Activated T-helper 9 cell treated with anti-CD3 and anti-CD28 coated beads, Interleukin-2, amount 50 U/mL, for 16 hours (primary cell): Measurements from ENCODE around the gene ATP1B1.
"Not testable (repeated sequence)": the region's sequence is repeated elsewhere in the genome, so short reads cannot be mapped to it uniquely, and the experiment has no call there.

Source experiments
- DNase-seq: peaks from one replicate; pipeline ENCODE4 v3.0.0-alpha.2; 2020; ENCODE audit warnings: low read depth

The ATP1B1 gene

GRCh38 chr1:169142129-169142528 is 35.6 kb downstream of the ATP1B1 start:
- no peak for DNase-seq

DNA sequence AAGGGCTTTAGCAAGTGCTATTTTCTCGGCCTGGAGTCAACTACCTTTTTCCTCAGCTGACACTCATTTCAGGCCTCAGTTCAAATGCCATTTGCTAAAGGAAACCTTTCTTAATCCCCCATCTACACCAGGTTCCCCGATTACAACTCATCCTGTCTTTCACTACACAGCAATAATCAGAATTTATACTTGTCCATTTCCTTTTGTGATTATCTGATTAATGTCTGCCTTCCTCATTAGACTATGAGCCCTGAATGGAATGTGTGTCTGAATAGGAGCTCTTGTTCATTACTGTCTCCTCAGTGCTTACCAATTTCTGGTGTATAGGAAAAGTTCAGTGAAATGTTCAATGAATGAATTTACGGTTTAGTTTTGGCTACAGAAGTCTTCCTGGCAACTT is 36.9 kb downstream of the ATP1B1 start:
- no peak for DNase-seq

- DNase-seq: no peak
Observed at GRCh38 chr1:169143984-169144383, 37.5 kb downstream of the ATP1B1 start.

- no peak for DNase-seq
Observed at GRCh38 chr1:169144941-169145626, 38.6 kb downstream of the ATP1B1 start.

- no peak for DNase-seq
Observed at GRCh38 chr1:169146576-169147214, 40.2 kb downstream of the ATP1B1 start.

- DNase-seq: no peak
Observed at GRCh38 chr1:169148472-169149252, 42.2 kb downstream of the ATP1B1 start.

DNA sequence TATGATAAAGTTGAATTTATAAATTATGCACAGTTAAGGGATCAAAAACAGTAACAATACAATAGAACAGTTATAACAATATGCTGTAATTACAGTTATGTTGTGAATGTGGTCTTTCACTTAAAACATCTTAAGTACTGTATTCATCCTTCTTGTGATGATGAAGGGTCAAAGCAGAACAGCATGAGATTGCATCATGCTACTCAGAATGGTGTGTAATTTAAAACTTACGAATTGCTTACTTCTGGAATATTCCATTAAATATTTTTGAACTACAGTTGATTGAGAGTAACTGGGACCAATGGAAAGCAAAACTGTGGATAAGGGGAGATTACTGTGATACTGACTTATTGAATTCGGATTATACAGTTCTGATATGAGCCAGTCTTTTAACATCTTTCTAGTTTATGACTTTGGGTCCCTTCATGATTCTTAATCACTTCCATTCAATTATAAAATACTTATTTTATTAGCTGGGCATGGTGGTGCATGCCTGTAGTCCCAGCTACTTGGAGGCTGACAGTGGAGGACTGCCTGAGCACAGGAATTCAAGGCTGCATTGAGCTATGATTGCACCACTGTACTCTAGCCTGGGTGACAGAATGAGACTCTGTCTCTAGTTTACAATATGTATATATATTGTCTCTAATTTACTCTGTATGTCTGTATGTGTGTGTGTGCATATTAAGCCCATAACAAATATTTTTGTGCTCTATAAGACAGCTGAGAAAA is 43.2 kb downstream of the ATP1B1 start:
- DNase-seq: no peak

DNA sequence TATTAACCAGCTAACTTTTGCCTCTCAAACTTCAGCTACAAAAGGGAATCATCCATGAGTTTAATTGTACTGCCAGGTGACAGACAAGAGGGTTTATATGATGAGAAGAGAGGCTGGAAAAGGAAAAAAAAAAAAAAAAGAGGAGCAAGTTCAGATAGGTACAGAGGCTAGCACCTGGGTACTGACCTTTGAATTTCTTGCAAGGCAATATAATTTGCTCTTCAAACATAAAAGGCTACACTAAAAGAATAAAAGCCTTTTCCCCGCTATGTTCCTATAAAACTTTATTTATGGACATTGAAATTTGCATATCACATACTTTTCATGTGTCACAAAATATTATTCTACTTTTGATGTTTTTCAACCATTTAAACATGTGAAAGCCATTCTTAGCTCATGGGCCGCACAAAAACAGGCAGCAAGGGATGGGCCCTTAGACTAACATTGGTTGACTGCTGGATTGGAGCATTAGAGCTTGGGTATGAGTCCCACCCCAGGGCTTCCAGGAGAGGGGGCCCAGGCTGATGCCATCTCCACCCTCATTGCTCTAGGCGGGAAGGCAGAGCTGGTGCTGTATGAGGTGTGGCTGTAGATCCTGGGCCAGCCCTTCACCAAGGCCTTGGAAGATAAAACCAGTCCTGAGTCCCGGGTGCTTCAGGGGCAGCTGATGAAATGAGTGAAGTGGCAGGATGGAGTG is 44.3 kb downstream of the ATP1B1 start:
- DNase-seq: no peak

DNA sequence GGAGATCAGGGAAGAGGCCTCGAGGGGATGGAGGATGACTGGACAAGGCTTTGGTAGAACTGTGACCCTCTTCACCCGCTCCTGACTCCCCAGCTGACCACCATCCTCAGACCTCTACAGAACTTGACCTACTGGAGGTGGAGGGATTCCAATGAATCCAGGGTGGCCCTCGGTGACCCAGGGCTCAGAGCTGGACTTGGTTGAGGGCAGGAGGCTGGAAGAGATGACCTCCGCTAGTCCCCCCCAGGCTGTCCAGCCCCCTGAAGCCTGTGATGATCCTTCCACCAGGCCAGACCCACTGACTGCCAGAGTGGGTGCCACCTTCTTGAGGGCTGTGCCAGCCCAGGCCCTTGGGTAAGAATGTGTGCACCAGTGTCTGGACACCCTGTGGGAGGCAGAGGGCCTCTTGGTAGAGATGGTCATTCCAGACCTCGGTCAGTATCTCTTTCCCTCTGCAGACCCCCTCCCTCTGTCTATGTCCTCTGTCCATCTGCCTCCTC is 44.9 kb downstream of the ATP1B1 start:
- no peak for DNase-seq

- DNase-seq: no peak
Observed at GRCh38 chr1:169155675-169156074, 49.2 kb downstream of the ATP1B1 start.

GRCh38 chr1:169156580-169156979 is 50.1 kb downstream of the ATP1B1 start:
- no peak for DNase-seq

- DNase-seq: no peak
Observed at GRCh38 chr1:169160845-169161495, 54.5 kb downstream of the ATP1B1 start.

DNA sequence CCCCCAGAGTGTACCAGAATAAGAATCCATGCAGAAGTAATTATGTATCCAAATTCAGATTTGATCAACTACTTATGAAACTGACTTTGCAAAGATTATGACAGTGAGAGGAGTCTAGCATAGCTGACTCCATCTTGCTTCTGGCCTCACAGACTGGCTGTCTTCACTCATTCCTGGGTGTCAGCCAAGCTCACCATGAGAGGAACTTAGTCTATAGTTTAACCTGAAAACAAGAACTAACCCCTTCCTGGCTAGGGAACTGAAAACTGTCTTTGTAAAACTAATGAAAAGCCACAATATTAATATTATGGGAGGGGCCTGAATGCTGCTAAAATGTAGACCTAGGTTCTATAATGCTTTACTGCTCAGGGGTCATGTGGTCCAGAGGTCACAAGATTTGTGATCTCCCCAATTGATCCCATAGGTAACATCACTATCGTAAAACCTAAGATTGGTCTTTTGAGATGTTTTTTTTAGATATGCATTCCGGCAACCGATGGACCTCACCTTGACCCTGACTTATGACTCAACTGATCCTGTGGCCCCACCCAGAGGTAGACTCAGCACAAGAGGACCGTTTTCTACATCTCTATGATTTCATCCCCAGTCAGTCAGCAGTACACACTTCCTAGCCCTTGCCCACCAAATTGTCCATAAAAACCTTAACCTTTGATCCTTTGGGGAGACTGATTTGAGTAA is 55.2 kb downstream of the ATP1B1 start:
- no peak for DNase-seq

DNA sequence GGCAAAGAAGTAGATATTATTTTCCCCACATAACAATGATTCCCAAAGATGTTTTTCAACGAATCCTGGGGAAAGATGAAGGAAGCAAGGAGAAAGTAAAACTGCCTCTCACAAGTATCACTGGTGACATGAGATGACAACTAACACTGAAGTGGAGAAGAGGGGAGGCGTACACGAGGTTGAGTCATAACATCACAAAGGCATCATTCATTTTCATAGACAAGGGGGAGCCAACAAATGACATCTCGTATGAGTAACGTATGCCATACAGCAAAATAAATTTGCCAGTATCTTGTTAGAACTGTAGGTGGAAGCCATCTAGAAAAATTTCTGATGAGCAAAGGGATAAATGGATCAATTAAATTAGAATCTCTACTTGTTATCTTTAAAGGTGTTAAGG is 56.6 kb downstream of the ATP1B1 start:
- no peak for DNase-seq

DNA sequence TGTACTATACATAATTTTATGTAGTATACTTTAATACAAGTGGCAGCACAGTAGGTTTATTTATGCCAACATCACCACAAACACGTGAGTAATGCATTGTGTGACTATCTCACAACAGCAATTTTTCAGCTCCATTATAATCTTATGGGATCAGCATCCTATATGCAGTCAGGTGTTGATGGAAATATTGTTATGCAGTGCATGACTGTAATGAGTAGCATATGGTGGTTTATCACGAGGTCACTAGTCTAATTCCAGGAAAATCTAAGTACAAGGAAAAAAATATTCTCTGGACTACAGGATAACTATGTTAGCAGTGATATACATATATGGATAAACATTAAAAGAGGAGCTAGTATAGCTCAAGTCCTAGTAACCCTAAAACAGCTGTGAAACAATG is 69.0 kb downstream of the ATP1B1 start:
- DNase-seq: no peak

GRCh38 chr1:169179431-169179830 is 72.9 kb downstream of the ATP1B1 start:
- DNase-seq: not testable (repeated sequence)

GRCh38 chr1:169180174-169180573 is 73.7 kb downstream of the ATP1B1 start:
- no peak for DNase-seq
